GM23338 (cell line): ENCODE data around the gene PTTG1IP. TPM values are rescaled to one million over a fixed set of nuclear protein-coding genes. Genes with fewer than 3 reads are reported as not detected.

ENCODE experiments used
- ATAC-seq: fragments of 200-7000 bp; cut with Tn5 transposase; 3 replicates; pipeline ENCODE4 v1.9.1; 2020
- DNase-seq: peaks from one replicate; pipeline ENCODE4 v3.0.0-alpha.2; 2015; ENCODE audit warnings: low spot score
- H2AFZ ChIP-seq: fragments of 200-600 bp; sonication (generic); 2 replicates; pipeline ENCODE4 v1.8.0; 2016; ENCODE audit warnings: antibody characterized with exemption, mild to moderate bottlenecking, moderate library complexity
- H3F3A ChIP-seq: fragments of 200-600 bp; sonication (generic); replicated peaks from 2 replicates; pipeline ENCODE4 v1.8.0; 2017; ENCODE audit warnings: antibody characterized with exemption, mixed run types, low read depth
- H3K27ac ChIP-seq: fragments of 200-600 bp; sonication (generic); 2 replicates; pipeline ENCODE4 v1.6.1; 2016; ENCODE audit warnings: low read depth
- H3K27me3 ChIP-seq: fragments of 200-600 bp; sonication (generic); 2 replicates; pipeline ENCODE4 v1.8.0; 2016; ENCODE audit warnings: mild to moderate bottlenecking, mixed run types, moderate library complexity; ENCODE audit not compliant: insufficient read depth
- H3K36me3 ChIP-seq: fragments of 200-600 bp; sonication (generic); 2 replicates; pipeline ENCODE4 v1.8.0; 2016; ENCODE audit warnings: mild to moderate bottlenecking; ENCODE audit not compliant: insufficient read depth
- H3K4me1 ChIP-seq: fragments of 200-600 bp; sonication (generic); 2 replicates; pipeline ENCODE4 v1.8.0; 2016; ENCODE audit warnings: mild to moderate bottlenecking, moderate library complexity; ENCODE audit not compliant: insufficient read depth
- H3K4me2 ChIP-seq: fragments of 200-600 bp; sonication (generic); 2 replicates; pipeline ENCODE4 v1.7.1; 2017; ENCODE audit warnings: mixed run types
- H3K4me3 ChIP-seq: fragments of 200-600 bp; sonication (generic); 2 replicates; pipeline ENCODE4 v1.6.1; 2016; ENCODE audit warnings: mixed run types
- H3K79me2 ChIP-seq: fragments of 200-600 bp; sonication (generic); replicated peaks from 2 replicates; pipeline ENCODE4 v1.8.0; 2017; ENCODE audit warnings: mild to moderate bottlenecking; ENCODE audit not compliant: insufficient read depth
- H3K9me2 ChIP-seq: fragments of 200-600 bp; sonication (generic); 2 replicates; pipeline ENCODE4 v1.8.0; 2017; ENCODE audit not compliant: insufficient read depth
- H4K20me1 ChIP-seq: fragments of 200-600 bp; sonication (generic); replicated peaks from 2 replicates; pipeline ENCODE4 v1.8.0; 2017; ENCODE audit warnings: mild to moderate bottlenecking; ENCODE audit not compliant: insufficient read depth
- H3K27ac Mint-ChIP-seq: 2 replicates; pipeline ENCODE4 v1.8.0; 2020; ENCODE audit warnings: inconsistent platforms, mild to moderate bottlenecking, moderate library complexity, mixed read lengths
- H3K27me3 Mint-ChIP-seq: 3 replicates; pipeline ENCODE4 v1.8.0; 2022; ENCODE audit warnings: low read depth, mild to moderate bottlenecking, moderate library complexity, mixed read lengths, inconsistent platforms; ENCODE audit not compliant: insufficient read depth, poor library complexity
- H3K36me3 Mint-ChIP-seq: 3 replicates; pipeline ENCODE4 v1.8.0; 2021; ENCODE audit warnings: low read depth, mild to moderate bottlenecking, inconsistent platforms, moderate library complexity, mixed read lengths
- H3K4me1 Mint-ChIP-seq: 3 replicates; pipeline ENCODE4 v1.8.0; 2020; ENCODE audit warnings: mild to moderate bottlenecking, inconsistent platforms, mixed read lengths
- H3K4me3 Mint-ChIP-seq: 3 replicates; pipeline ENCODE4 v1.8.0; 2021; ENCODE audit warnings: moderate library complexity, mild to moderate bottlenecking, inconsistent platforms, mixed read lengths
- H3K9me3 Mint-ChIP-seq: 3 replicates; pipeline ENCODE4 v1.8.0; 2020; ENCODE audit warnings: moderate library complexity, mild to moderate bottlenecking, inconsistent platforms, mixed read lengths
- CREB1 ChIP-seq: fragments of 250-450 bp; sonication (Bioruptor Pico); IDR thresholded peaks from 2 replicates; pipeline ENCODE4 v1.5.0; 2020; ENCODE audit warnings: low read depth, mild to moderate bottlenecking, moderate library complexity
- CTCF ChIP-seq, 2 experiments: fragments of 200-600 bp in 1 of 2; sonication (generic) in 1 of 2; conservative IDR thresholded peaks; 2 replicates each; pipeline versions ENCODE4 v1.5.1 to v1.6.1; 2016 to 2017; ENCODE audit warnings: antibody characterized with exemption in 2 of 2, low read depth in 2 of 2, mild to moderate bottlenecking in 2 of 2, moderate library complexity in 1 of 2
- ETS1 ChIP-seq: IDR thresholded peaks from 2 replicates; pipeline ENCODE4 v1.6.1; 2016; ENCODE audit warnings: antibody characterized with exemption
- EZH2 ChIP-seq: fragments of 200-600 bp; sonication (generic); IDR thresholded peaks from one replicate; pipeline ENCODE4 v1.8.0; 2017; ENCODE audit warnings: antibody characterized with exemption, mild to moderate bottlenecking, low read depth; ENCODE audit not compliant: unreplicated experiment
- EZH2phosphoT487 ChIP-seq: fragments of 200-600 bp; sonication (generic); IDR thresholded peaks from one replicate; pipeline ENCODE4 v1.8.1; 2018; ENCODE audit warnings: antibody characterized with exemption; ENCODE audit not compliant: unreplicated experiment
- JUNB ChIP-seq: IDR thresholded peaks from one replicate; pipeline ENCODE4 v1.6.1; 2016; ENCODE audit warnings: antibody characterized with exemption; ENCODE audit not compliant: unreplicated experiment
- NANOG ChIP-seq: IDR thresholded peaks from 2 replicates; pipeline ENCODE4 v1.6.1; 2016; ENCODE audit warnings: antibody characterized with exemption, borderline replicate concordance
- POLR2AphosphoS5 ChIP-seq: IDR thresholded peaks from 2 replicates; pipeline ENCODE4 v1.6.1; 2016; ENCODE audit warnings: antibody characterized with exemption, low read depth
- REST ChIP-seq: IDR thresholded peaks from one replicate; pipeline ENCODE4 v1.6.1; 2018; ENCODE audit warnings: antibody characterized with exemption; ENCODE audit not compliant: unreplicated experiment
- STAT1 ChIP-seq: IDR thresholded peaks from one replicate; pipeline ENCODE4 v1.6.1; 2016; ENCODE audit warnings: antibody characterized with exemption; ENCODE audit not compliant: unreplicated experiment
- ZNF114 ChIP-seq: fragments of 250-450 bp; sonication (Bioruptor Pico); IDR thresholded peaks from 2 replicates; pipeline ENCODE4 v1.5.0; 2020; ENCODE audit warnings: mild to moderate bottlenecking, moderate library complexity
- ZNF331 ChIP-seq: fragments of 250-450 bp; sonication (Bioruptor Pico); IDR thresholded peaks from 2 replicates; pipeline ENCODE4 v1.5.0; 2020; ENCODE audit warnings: low read depth, mild to moderate bottlenecking, moderate library complexity
- polyA plus RNA-seq: library from polyadenylated mRNA; unstranded; fragments of >200 nt; fragmentation: Nextera tagmentation; extraction: Ambion mirVana; gene quantifications from 2 replicates; pipeline ENCODE4 v1.2.1, GENCODE V29; 2016
- total RNA-seq: library from RNA; depleted of rRNA; stranded (reverse); fragments of >200 nt; shearing (Covaris generic); gene quantifications from 2 replicates; pipeline ENCODE4 v1.2.3, GENCODE V29; 2014
- TF ChIP-seq, protein P1 (sequence below): fragments of 250-450 bp; sonication (Bioruptor Pico); IDR thresholded peaks from 2 replicates; pipeline ENCODE4 v1.5.0; 2020; ENCODE audit warnings: mild to moderate bottlenecking, moderate library complexity

Gene PTTG1IP
- total and polyA plus RNA-seq, 2 experiments from 2014 or later = 99.9 to 172 TPM

DNA sequence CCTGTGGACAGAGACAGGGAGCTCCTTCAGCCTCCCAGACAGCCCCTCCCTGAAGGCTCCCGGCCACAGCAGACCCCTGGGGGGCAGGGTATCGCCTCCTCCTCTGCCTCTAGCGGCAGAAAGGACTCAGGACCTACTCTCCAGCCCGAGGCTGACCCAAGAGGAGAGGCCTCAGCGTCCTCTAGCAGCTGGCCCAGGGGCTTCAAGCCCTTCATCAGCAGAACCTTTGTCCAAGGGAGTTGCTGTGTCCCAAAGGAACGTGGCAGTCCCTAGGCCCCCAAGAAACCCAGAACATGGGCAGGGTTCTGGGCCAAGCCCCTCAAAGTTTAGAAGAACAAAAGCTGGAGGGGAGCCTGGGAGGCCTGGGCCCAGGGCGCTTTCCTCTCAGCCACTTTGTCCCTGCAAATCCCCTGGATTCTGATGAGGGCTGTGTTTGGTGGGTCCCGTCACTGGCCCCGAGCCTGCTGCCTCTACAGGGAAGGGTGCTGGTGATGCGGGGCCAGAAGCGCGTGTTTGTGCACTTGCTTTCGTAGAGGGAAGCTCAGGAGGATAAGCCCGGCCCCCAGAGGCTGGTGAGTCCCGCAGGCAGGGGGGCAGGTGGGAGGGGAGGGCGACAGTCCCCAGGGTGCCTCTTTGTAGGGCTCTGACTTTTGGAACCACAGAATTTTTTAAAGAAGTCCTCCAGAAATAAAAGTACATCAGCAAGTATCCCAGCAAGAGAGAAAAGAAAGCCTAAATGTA is 33.9 kb upstream of the PTTG1IP start:
- peak overlapping the region; percentile 78 for H2AFZ ChIP-seq
- no peaks in the 10 kb centered on the region for H4K20me1 ChIP-seq
- Mint-ChIP-seq H3K27ac (no peak overlapping the region), H3K27me3 (peaks cover 32% of the 10 kb centered on the region), H3K36me3 (no peaks in the 10 kb centered on the region; the same call in 2 of the 3 replicates), H3K4me1 (peaks cover 11% of the 10 kb centered on the region), H3K4me3 (no peak overlapping the region), H3K9me3 (no peaks in the 10 kb centered on the region; the same call in 1 of the 3 replicates)
- ATAC-seq = peak; percentile 72
- no peak overlapping the region for H3K27ac ChIP-seq
- H3K79me2 ChIP-seq = no peaks in the 10 kb centered on the region
- no peaks in the 10 kb centered on the region for H3K36me3 ChIP-seq
- H3F3A ChIP-seq = peaks cover 3% of the 10 kb centered on the region
- no peaks in the 10 kb centered on the region for H3K4me1 ChIP-seq
- H3K27me3 ChIP-seq = no peaks in the 10 kb centered on the region
- DNase-seq = no peak
- no peaks in the 10 kb centered on the region for H3K9me2 ChIP-seq
- H3K4me2 ChIP-seq = no peak overlapping the region
- H3K4me3 ChIP-seq = no peak overlapping the region
- TF ChIP-seq EZH2phosphoT487 (no peak), NANOG (no peak), EZH2 (no peak), CTCF (conservative IDR thresholded peaks at IDR 0.05; ENCODE audit: low read depth in 2 of 2) (no peak), JUNB (no peak), ZNF114 (CRISPR knock-in tag) (no peak), STAT1 (no peak), ETS1 (no peak), ZNF331 (no peak), POLR2AphosphoS5 (no peak), REST (no peak), CREB1 (CRISPR knock-in tag) (no peak)
- TF ChIP-seq, protein P1, sequence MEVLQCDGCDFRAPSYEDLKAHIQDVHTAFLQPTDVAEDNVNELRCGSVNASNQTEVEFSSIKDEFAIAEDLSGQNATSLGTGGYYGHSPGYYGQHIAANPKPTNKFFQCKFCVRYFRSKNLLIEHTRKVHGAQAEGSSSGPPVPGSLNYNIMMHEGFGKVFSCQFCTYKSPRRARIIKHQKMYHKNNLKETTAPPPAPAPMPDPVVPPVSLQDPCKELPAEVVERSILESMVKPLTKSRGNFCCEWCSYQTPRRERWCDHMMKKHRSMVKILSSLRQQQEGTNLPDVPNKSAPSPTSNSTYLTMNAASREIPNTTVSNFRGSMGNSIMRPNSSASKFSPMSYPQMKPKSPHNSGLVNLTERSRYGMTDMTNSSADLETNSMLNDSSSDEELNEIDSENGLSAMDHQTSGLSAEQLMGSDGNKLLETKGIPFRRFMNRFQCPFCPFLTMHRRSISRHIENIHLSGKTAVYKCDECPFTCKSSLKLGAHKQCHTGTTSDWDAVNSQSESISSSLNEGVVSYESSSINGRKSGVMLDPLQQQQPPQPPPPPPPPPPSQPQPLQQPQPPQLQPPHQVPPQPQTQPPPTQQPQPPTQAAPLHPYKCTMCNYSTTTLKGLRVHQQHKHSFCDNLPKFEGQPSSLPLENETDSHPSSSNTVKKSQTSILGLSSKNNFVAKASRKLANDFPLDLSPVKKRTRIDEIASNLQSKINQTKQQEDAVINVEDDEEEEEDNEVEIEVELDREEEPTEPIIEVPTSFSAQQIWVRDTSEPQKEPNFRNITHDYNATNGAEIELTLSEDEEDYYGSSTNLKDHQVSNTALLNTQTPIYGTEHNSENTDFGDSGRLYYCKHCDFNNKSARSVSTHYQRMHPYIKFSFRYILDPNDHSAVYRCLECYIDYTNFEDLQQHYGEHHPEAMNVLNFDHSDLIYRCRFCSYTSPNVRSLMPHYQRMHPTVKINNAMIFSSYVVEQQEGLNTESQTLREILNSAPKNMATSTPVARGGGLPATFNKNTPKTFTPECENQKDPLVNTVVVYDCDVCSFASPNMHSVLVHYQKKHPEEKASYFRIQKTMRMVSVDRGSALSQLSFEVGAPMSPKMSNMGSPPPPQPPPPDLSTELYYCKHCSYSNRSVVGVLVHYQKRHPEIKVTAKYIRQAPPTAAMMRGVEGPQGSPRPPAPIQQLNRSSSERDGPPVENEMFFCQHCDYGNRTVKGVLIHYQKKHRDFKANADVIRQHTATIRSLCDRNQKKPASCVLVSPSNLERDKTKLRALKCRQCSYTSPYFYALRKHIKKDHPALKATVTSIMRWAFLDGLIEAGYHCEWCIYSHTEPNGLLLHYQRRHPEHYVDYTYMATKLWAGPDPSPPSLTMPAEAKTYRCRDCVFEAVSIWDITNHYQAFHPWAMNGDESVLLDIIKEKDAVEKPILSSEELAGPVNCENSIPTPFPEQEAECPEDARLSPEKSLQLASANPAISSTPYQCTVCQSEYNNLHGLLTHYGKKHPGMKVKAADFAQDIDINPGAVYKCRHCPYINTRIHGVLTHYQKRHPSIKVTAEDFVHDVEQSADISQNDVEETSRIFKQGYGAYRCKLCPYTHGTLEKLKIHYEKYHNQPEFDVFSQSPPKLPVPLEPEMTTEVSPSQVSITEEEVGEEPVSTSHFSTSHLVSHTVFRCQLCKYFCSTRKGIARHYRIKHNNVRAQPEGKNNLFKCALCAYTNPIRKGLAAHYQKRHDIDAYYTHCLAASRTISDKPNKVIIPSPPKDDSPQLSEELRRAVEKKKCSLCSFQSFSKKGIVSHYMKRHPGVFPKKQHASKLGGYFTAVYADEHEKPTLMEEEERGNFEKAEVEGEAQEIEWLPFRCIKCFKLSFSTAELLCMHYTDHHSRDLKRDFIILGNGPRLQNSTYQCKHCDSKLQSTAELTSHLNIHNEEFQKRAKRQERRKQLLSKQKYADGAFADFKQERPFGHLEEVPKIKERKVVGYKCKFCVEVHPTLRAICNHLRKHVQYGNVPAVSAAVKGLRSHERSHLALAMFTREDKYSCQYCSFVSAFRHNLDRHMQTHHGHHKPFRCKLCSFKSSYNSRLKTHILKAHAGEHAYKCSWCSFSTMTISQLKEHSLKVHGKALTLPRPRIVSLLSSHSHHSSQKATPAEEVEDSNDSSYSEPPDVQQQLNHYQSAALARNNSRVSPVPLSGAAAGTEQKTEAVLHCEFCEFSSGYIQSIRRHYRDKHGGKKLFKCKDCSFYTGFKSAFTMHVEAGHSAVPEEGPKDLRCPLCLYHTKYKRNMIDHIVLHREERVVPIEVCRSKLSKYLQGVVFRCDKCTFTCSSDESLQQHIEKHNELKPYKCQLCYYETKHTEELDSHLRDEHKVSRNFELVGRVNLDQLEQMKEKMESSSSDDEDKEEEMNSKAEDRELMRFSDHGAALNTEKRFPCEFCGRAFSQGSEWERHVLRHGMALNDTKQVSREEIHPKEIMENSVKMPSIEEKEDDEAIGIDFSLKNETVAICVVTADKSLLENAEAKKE (CRISPR knock-in tag) = no peak
